Fibroblast of mammary gland (primary cell): Measurements from ENCODE around the gene ASGR1.
A peak's percentile ranks its signal among the peaks of the same experiment; 100 is the strongest.

Experiments
- DNase-seq: peaks from one replicate; pipeline ENCODE4 v3.0.0-alpha.2; 2010; ENCODE audit warnings: low read depth
- H3K4me3 ChIP-seq: 2 replicates; pipeline ENCODE4 v1.5.1; 2011; ENCODE audit warnings: low read depth, mild to moderate bottlenecking, low read length, moderate library complexity; ENCODE audit not compliant: control insufficient read depth
- TF ChIP-seq, protein P1 (sequence below): conservative IDR thresholded peaks from 2 replicates; pipeline ENCODE4 v1.5.1; 2011; ENCODE audit warnings: low read depth, low read length, inconsistent platforms; ENCODE audit not compliant: control insufficient read depth, insufficient read depth

The ASGR1 gene

DNA sequence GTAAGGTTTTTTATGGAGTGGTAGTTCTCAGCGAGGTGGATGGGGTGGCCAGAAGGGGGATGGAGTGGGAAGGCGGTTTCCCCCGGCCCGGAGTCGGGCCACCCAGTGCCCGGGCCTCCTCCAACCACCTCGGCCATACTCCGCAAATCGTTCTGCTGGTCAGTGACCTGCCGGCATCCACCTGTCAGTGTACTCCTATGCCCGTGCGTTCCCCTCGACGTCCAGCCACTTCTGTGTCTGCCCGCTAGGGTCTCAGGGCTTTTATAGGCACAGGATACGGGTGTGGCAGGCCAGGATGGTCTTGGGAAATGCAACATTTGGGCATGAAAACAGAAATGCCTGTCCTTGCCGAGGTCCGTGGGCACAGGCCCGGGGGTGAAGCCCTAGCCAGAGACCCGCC is 45.3 kb downstream of the ASGR1 start:
- no peak for DNase-seq
- no peak overlapping the region for H3K4me3 ChIP-seq
- TF ChIP-seq, protein P1, sequence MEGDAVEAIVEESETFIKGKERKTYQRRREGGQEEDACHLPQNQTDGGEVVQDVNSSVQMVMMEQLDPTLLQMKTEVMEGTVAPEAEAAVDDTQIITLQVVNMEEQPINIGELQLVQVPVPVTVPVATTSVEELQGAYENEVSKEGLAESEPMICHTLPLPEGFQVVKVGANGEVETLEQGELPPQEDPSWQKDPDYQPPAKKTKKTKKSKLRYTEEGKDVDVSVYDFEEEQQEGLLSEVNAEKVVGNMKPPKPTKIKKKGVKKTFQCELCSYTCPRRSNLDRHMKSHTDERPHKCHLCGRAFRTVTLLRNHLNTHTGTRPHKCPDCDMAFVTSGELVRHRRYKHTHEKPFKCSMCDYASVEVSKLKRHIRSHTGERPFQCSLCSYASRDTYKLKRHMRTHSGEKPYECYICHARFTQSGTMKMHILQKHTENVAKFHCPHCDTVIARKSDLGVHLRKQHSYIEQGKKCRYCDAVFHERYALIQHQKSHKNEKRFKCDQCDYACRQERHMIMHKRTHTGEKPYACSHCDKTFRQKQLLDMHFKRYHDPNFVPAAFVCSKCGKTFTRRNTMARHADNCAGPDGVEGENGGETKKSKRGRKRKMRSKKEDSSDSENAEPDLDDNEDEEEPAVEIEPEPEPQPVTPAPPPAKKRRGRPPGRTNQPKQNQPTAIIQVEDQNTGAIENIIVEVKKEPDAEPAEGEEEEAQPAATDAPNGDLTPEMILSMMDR, result no peak

GRCh38 chr17:7133424-7133823 is 45.7 kb downstream of the ASGR1 start:
- DNase-seq, result no peak
- TF ChIP-seq, protein P1, result peak; percentile 28
- H3K4me3 ChIP-seq, result no peak overlapping the region

DNA sequence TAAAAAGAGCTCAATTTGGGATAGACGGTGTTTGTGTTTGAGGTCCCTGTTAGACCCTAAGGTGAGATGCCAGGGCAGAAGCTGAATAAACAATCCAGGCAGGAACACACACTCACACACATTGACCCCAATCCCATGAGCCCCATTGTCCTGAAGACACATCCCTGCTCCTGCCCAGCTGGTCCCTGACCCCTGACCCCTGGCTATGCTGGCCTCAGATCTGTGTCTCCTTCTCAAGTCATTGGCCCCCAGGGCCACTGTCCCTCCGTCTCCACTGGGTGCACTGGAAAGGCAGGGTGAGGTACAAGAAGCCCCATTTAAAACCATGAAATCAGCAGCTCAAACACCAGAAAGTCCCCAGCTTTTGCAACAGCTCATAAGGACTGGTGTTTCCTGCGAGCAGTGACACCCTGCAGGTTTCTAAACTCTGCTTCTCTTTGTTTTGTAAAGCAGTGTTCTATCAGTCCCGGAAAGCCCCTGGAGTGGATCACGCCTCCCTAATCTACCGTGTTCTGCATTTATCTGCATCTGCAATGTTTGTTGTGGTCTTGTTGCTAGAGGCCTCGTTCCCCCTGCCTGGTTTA is 46.6 kb downstream of the ASGR1 start:
- H3K4me3 ChIP-seq, result no peak overlapping the region
- DNase-seq, result no peak

DNA sequence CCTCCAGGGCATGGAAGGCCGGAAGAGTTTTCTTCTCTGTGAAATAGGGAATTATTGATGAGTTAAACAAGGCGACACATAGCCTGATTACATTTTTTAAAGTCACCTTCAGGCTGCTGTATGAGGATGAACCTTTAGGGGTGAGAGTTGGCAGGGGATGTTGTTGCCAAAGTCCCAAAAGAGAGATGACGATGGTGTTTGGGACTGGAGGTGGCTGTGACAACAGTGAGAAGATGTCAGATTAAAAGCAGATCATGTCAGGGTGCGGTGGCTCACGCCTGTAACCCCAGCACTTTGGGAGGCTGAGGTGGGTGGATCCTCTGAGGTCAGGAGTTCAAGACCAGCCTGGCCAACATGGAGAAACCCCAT is 47.8 kb downstream of the ASGR1 start:
- TF ChIP-seq, protein P1, result no peak
- no peak overlapping the region for H3K4me3 ChIP-seq
- no peak for DNase-seq

More for the DNA sequence above, 46.6 kb downstream of the ASGR1 start:
- TF ChIP-seq, protein P1, result no peak

GRCh38 chr17:7130621-7131422 is 48.3 kb downstream of the ASGR1 start:
- no peak overlapping the region for H3K4me3 ChIP-seq
- TF ChIP-seq, protein P1, result no peak

DNA sequence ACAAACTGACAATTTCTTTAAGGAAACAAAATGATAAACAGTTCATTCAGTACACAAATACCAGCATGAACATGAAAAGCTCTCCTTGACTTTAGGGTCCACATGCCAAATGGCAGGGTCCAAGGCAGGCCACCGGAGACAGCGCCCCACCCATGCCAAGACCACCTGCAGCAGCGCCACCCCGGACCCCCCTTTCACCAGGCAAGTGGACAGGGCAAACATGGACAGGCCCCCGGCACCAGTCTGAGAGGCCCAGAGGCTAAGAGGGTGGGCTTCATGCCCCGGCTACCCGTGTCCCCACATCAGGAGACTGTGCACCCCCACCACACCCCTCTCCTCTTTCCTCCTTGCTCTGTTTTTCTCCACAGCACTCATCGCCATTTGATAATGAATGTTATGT is 49.9 kb downstream of the ASGR1 start:
- TF ChIP-seq, protein P1, result no peak
- no peak for DNase-seq
- H3K4me3 ChIP-seq, result no peak overlapping the region

More at GRCh38 chr17:7130621-7131422, 48.3 kb downstream of the ASGR1 start:
- no peak for DNase-seq
